Breast epithelium (tissue), 4 donors: ENCODE results near the gene STK36. TPM values are rescaled to one million over a fixed set of nuclear protein-coding genes. Genes with fewer than 3 reads are reported as not detected.

Source experiments
- DNase-seq, 2 donors: peaks; one replicate each; pipeline ENCODE4 v3.0.0-alpha.2; 2019; ENCODE audit warnings: low spot score in 2 of 2
- H3K27ac ChIP-seq, 2 donors: fragments of 200-600 bp; sonication (generic) in 1 of 2; one replicate each; pipeline ENCODE4 v1.5.1; 2016 to 2019; ENCODE audit warnings: mild to moderate bottlenecking in 1 of 2
- H3K27me3 ChIP-seq, 2 donors: fragments of 200-600 bp; sonication (generic) in 1 of 2; one replicate each; pipeline versions ENCODE4 v1.5.1 to v1.6.0; 2017 to 2019; ENCODE audit warnings: control low read depth in 1 of 2, mild to moderate bottlenecking in 1 of 2
- H3K36me3 ChIP-seq: fragments of 200-600 bp; one replicate; pipeline ENCODE4 v1.5.1; 2019
- H3K4me1 ChIP-seq, 2 donors: fragments of 200-600 bp; sonication (generic); one replicate each; pipeline ENCODE4 v1.5.1; 2016 to 2019; ENCODE audit warnings: control low read depth in 1 of 2
- H3K4me3 ChIP-seq, 3 donors: fragments of 200-600 bp; sonication (generic); 1 replicate in 2 of 3; 2 replicates in 1 of 3; pipeline ENCODE4 v1.5.1; 2016 to 2019; ENCODE audit warnings: mild to moderate bottlenecking in 3 of 3, moderate library complexity in 2 of 3
- H3K9me3 ChIP-seq, 2 donors: fragments of 200-600 bp; sonication (generic) in 1 of 2; one replicate each; pipeline ENCODE4 v1.5.1; 2016 to 2019; ENCODE audit warnings: control low read depth in 1 of 2
- POLR2A ChIP-seq: fragments of 450-650 bp; IDR thresholded peaks from one replicate; pipeline ENCODE4 v1.6.1; 2016; ENCODE audit warnings: antibody characterized with exemption, mild to moderate bottlenecking, moderate library complexity
- POLR2AphosphoS5 ChIP-seq, 3 donors: sonication (generic); formaldehyde crosslinking; IDR thresholded peaks; one replicate each; pipeline ENCODE4 v1.6.1; 2017; ENCODE audit warnings: antibody characterized with exemption in 3 of 3
- intact Hi-C: fragments of 100-400 bp; cut with DNase I; formaldehyde crosslinking; loops from one replicate; pipeline ENCODE4 v1.15.1; 2023; ENCODE audit warnings: low total_unique reads
- total RNA-seq, 3 donors: library from RNA; depleted of rRNA; stranded (reverse); fragments of >200 nt; gene quantifications; one replicate each; pipeline ENCODE4 v1.1.0, GENCODE V29; 2016
- TF ChIP-seq, protein P1 (sequence below), 3 donors: fragments of 450-650 bp; IDR thresholded peaks; one replicate each; pipeline ENCODE4 v1.5.1; 2016 to 2017; ENCODE audit warnings: antibody characterized with exemption in 3 of 3, mild to moderate bottlenecking in 3 of 3, moderate library complexity in 3 of 3

The STK36 gene
- total RNA-seq, 3 donors from 2014 or later: 22.2 to 78.0 (median 35.7) TPM

DNA sequence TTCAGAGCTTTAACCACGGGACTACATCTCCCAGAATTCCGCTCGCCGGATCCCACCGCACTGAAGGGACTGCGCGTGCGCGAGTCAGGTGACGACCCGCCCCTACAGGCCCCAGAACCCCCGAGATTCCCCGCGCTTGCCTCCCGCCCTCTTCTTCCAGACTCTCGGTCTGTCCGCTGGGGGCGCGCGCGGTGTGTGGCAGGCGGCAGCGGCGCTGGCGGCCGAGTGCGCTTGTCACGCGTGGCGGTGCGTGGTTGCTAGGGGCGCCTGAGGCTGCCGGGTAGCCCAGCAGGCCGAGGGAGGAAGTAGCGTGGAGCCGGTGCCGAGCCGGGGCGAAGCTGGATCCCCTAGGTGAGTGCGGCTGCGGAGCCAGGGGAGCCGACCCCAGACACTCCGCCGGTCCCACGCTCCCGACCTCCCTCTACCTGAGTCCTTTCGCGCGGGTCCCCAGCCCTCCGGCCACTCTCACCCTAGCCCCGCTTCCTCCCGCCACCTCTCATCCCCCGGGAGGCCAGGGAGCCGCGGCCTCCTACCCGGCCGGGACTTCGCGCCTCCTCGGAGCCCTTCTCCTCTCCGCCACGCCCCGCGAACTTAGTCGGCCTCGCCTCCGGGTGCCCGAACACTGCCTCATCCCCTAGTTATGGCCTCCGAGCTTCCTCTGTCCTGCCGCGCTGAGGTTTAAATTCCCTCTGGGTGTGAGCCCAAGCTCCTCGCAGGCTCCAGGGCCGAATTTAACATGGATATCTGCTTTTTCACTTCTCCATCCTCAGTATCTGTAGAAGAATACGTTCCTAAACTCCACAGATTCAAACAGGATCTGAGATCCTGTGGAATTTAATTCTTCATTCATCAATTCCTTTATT lies 39.0 kb downstream of the STK36 start, which contains the start of gene TTLL4:
Gene TTLL4 (plus strand): TSS at position 149 of the 863 bp plus-strand sequence. CDS start 26,842 bp downstream, outside the sequence.
- DNase-seq: peak; percentile 97 to 98
- Histone ChIP-seq H3K27ac (peak within 1 kb of the TSS; percentile 94 to 98), H3K36me3 (no peaks in the 10 kb centered on the region), H3K4me3 (peak within 1 kb of the TSS; percentile 75 to 93 (median 75)), H3K9me3 (no peaks in the 10 kb centered on the region), H3K4me1 (peaks cover 0 to 5% of the 10 kb centered on the region in 2 donors), H3K27me3 (no peaks in the 10 kb centered on the region)
- TF ChIP-seq, protein P1, sequence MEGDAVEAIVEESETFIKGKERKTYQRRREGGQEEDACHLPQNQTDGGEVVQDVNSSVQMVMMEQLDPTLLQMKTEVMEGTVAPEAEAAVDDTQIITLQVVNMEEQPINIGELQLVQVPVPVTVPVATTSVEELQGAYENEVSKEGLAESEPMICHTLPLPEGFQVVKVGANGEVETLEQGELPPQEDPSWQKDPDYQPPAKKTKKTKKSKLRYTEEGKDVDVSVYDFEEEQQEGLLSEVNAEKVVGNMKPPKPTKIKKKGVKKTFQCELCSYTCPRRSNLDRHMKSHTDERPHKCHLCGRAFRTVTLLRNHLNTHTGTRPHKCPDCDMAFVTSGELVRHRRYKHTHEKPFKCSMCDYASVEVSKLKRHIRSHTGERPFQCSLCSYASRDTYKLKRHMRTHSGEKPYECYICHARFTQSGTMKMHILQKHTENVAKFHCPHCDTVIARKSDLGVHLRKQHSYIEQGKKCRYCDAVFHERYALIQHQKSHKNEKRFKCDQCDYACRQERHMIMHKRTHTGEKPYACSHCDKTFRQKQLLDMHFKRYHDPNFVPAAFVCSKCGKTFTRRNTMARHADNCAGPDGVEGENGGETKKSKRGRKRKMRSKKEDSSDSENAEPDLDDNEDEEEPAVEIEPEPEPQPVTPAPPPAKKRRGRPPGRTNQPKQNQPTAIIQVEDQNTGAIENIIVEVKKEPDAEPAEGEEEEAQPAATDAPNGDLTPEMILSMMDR (IDR thresholded peaks at IDR 0.05): peak; percentile 84 to 98 (median 90)
- TF ChIP-seq POLR2AphosphoS5 (IDR thresholded peaks at IDR 0.05): peak; percentile 85 to 95 (median 86)
- TF ChIP-seq POLR2A: peak; percentile 62
- intact Hi-C loops: loop anchor here (1.0 to 10.0 kb wide), 3 partner anchors 32 to 759 kb away; partner anchors contain the start of gene PRKAG3

DNA sequence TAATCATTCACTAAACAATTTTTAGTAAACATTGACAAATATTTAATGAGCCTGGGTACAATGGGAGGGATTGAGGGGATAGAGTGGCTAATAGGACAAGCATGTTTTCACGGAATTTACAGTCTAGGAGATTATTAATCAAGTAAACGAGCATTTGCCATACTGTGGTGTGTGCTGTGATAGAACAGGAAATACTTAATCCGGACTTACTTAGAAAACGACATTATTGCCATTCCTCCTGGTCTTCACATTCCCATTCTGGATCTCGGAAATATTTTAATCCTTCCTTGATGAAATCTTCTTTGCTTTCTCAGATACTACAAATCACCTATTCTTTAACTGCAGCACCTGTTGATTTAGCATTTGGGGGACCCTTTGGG lies 39.7 kb downstream of the STK36 start:
- TF ChIP-seq POLR2A (no peak), POLR2AphosphoS5 (IDR thresholded peaks at IDR 0.05) (no peak)
- TF ChIP-seq, protein P1 (IDR thresholded peaks at IDR 0.05): no peak
- intact Hi-C loops: loop anchor here (1.0 to 10.0 kb wide), 3 partner anchors 32 to 759 kb away; partner anchors contain the start of gene PRKAG3
- H3K4me1 ChIP-seq: peaks cover 0 to 5% of the 10 kb centered on the region in 2 donors
- H3K27me3 ChIP-seq: no peaks in the 10 kb centered on the region
- peak overlapping the region; percentile 94 to 98 for H3K27ac ChIP-seq
- DNase-seq: no peak
- peak overlapping the region; percentile 75 to 93 (median 75) for H3K4me3 ChIP-seq
- no peaks in the 10 kb centered on the region for H3K36me3 ChIP-seq
- no peaks in the 10 kb centered on the region for H3K9me3 ChIP-seq

GRCh38 chr2:218713922-218714321 lies 42.0 kb downstream of the STK36 start:
- DNase-seq: no peak
- intact Hi-C loops: loop anchor here (5.0 to 10.0 kb wide), 2 partner anchors 121 to 762 kb away; partner anchors contain the start of gene PRKAG3
- peaks cover 0 to 5% of the 10 kb centered on the region in 2 donors for H3K4me1 ChIP-seq
- H3K27me3 ChIP-seq: no peaks in the 10 kb centered on the region
- H3K4me3 ChIP-seq: no peak overlapping the region
- H3K36me3 ChIP-seq: no peaks in the 10 kb centered on the region
- H3K9me3 ChIP-seq: no peaks in the 10 kb centered on the region
- no peak overlapping the region for H3K27ac ChIP-seq
- TF ChIP-seq, protein P1 (IDR thresholded peaks at IDR 0.05): no peak
- no peak for TF ChIP-seq POLR2AphosphoS5 (IDR thresholded peaks at IDR 0.05)
- no peak for TF ChIP-seq POLR2A

DNA sequence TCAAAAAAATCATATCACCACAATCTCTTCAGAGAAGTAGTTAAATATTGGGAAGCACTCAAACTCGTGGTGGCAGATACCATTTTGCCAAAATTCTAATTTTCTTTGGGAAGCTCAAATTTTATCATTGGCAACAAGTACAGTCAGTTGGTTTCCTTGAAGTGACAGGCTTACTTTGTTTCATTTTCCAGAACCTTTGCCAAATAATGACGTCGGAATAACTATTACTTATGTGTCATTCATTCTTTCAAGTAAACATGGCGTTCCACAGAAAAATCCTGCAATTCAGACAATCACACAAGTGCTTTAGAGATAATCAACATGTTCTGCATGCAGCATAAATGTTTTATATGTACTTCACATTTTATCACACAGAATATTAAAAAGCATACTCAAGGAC lies 44.2 kb downstream of the STK36 start:
- no peak for DNase-seq
- intact Hi-C loops: loop anchor here (10.0 kb wide), 1 partner anchor 119 kb away; the partner anchor contains the start of gene PRKAG3
- no peaks in the 10 kb centered on the region for H3K9me3 ChIP-seq
- H3K27ac ChIP-seq: no peak overlapping the region
- TF ChIP-seq, protein P1 (IDR thresholded peaks at IDR 0.05): no peak
- TF ChIP-seq POLR2AphosphoS5 (IDR thresholded peaks at IDR 0.05): no peak
- TF ChIP-seq POLR2A: no peak
- H3K4me1 ChIP-seq: peaks cover 0 to 5% of the 10 kb centered on the region in 2 donors
- H3K4me3 ChIP-seq: no peak overlapping the region
- no peaks in the 10 kb centered on the region for H3K27me3 ChIP-seq
- H3K36me3 ChIP-seq: no peaks in the 10 kb centered on the region

GRCh38 chr2:218717262-218717661 lies 45.4 kb downstream of the STK36 start:
- Histone ChIP-seq H3K9me3 (no peaks in the 10 kb centered on the region), H3K36me3 (no peaks in the 10 kb centered on the region), H3K27me3 (no peaks in the 10 kb centered on the region), H3K4me1 (no peaks in the 10 kb centered on the region), H3K4me3 (no peak overlapping the region), H3K27ac (no peak overlapping the region)
- no peak for TF ChIP-seq POLR2A
- DNase-seq: no peak
- intact Hi-C loops: loop anchor here (10.0 kb wide), 1 partner anchor 118 kb away; the partner anchor contains the start of gene PRKAG3
